HUES64 (cell line): Measurements from ENCODE around the gene METAP1.
"Not testable (repeated sequence)": the region's sequence is repeated elsewhere in the genome, so short reads cannot be mapped to it uniquely, and the experiment has no call there.

Experiments
- H3K27ac ChIP-seq: 2 replicates; pipeline ENCODE4 v1.7.0; 2013; ENCODE audit warnings: low read depth, low read length, inconsistent platforms
- H3K27me3 ChIP-seq: 2 replicates; pipeline ENCODE4 v1.6.1; 2013; ENCODE audit warnings: mild to moderate bottlenecking, low read length; ENCODE audit not compliant: insufficient read depth
- H3K36me3 ChIP-seq: 2 replicates; pipeline ENCODE4 v1.6.1; 2013; ENCODE audit warnings: mild to moderate bottlenecking, low read length; ENCODE audit not compliant: insufficient read depth
- H3K4me1 ChIP-seq: 2 replicates; pipeline ENCODE4 v1.6.1; 2013; ENCODE audit warnings: mild to moderate bottlenecking, low read length, moderate library complexity; ENCODE audit not compliant: insufficient read depth
- H3K4me3 ChIP-seq: 2 replicates; pipeline ENCODE4 v1.5.1; 2013; ENCODE audit warnings: mild to moderate bottlenecking, low read length, moderate library complexity
- H3K9ac ChIP-seq: 2 replicates; pipeline ENCODE4 v1.6.1; 2013; ENCODE audit warnings: mild to moderate bottlenecking, low read depth, low read length
- H3K9me3 ChIP-seq: 2 replicates; pipeline ENCODE4 v1.6.1; 2013; ENCODE audit warnings: low read depth, low read length; ENCODE audit not compliant: insufficient read depth
- WGBS: fragments of 150-250, 120-280 bp; methylation state at CpG from one replicate; pipeline ENCODE4 v1.1.7; 2013; ENCODE audit warnings: missing lambda C conversion rate; 5-methylcytosine and 5-hydroxymethylcytosine counted together

Gene METAP1

GRCh38 chr4:99059550-99059949 lies 64.0 kb downstream of the METAP1 start:
- peaks cover 65% of the 10 kb centered on the region for H3K36me3 ChIP-seq
- H3K27ac ChIP-seq: no peak overlapping the region
- H3K4me3 ChIP-seq: no peak overlapping the region
- H3K9ac ChIP-seq: no peak overlapping the region
- no peaks in the 10 kb centered on the region for H3K9me3 ChIP-seq
- WGBS: 100% methylated on average over 1 of the region's 1 CpG
- H3K27me3 ChIP-seq: no peaks in the 10 kb centered on the region
- peaks cover 8% of the 10 kb centered on the region for H3K4me1 ChIP-seq

GRCh38 chr4:99061048-99061700 lies 65.7 kb downstream of the METAP1 start:
- whole genome bisulfite sequencing: 94% methylated on average over 8 of the region's 8 CpGs
- H3K9ac ChIP-seq: no peak overlapping the region
- H3K4me3 ChIP-seq: no peak overlapping the region
- no peak overlapping the region for H3K27ac ChIP-seq
- peaks cover 6% of the 10 kb centered on the region; the same call in 1 of the 2 replicates for H3K4me1 ChIP-seq
- no peaks in the 10 kb centered on the region for H3K9me3 ChIP-seq
- H3K27me3 ChIP-seq: no peaks in the 10 kb centered on the region
- peaks cover 61% of the 10 kb centered on the region for H3K36me3 ChIP-seq

GRCh38 chr4:99062120-99062519 lies 66.6 kb downstream of the METAP1 start:
- 90% methylated on average over 3 of the region's 4 CpGs for WGBS
- peaks cover 62% of the 10 kb centered on the region for H3K36me3 ChIP-seq

GRCh38 chr4:99065521-99065920 lies 70.0 kb downstream of the METAP1 start:
- not testable (repeated sequence) for H3K27ac ChIP-seq, H3K4me3 ChIP-seq, H3K9ac ChIP-seq, H3K27me3 ChIP-seq, H3K9me3 ChIP-seq, H3K4me1 ChIP-seq
- no CpG with 5 or more reads among the region's 2 CpGs for WGBS
- H3K36me3 ChIP-seq: peaks cover 51% of the 10 kb centered on the region

More at GRCh38 chr4:99062120-99062519, 66.6 kb downstream of the METAP1 start:
- Histone ChIP-seq H3K9ac (no peak overlapping the region), H3K27ac (no peak overlapping the region), H3K4me1 (peaks cover 6% of the 10 kb centered on the region; the same call in 1 of the 2 replicates), H3K27me3 (no peaks in the 10 kb centered on the region), H3K4me3 (no peak overlapping the region), H3K9me3 (no peaks in the 10 kb centered on the region)

- 100% methylated on average over 1 of the region's 1 CpG for WGBS
- H3K27me3 ChIP-seq: no peaks in the 10 kb centered on the region
- peaks cover 51% of the 10 kb centered on the region for H3K36me3 ChIP-seq
- H3K4me3 ChIP-seq: no peak overlapping the region
- H3K27ac ChIP-seq: no peak overlapping the region
- H3K9ac ChIP-seq: no peak overlapping the region
- H3K4me1 ChIP-seq: no peaks in the 10 kb centered on the region
- no peaks in the 10 kb centered on the region for H3K9me3 ChIP-seq
These were observed 72.1 kb downstream of the METAP1 start for GRCh38 chr4:99067617-99068016.

- H3K9me3 ChIP-seq: no peaks in the 10 kb centered on the region
- no peak overlapping the region for H3K4me3 ChIP-seq
- H3K9ac ChIP-seq: no peak overlapping the region
- no peaks in the 10 kb centered on the region for H3K27me3 ChIP-seq
- no peaks in the 10 kb centered on the region for H3K4me1 ChIP-seq
- WGBS: 100% methylated on average over 5 of the region's 5 CpGs
- H3K27ac ChIP-seq: no peak overlapping the region
- H3K36me3 ChIP-seq: peaks cover 78% of the 10 kb centered on the region
These were observed 75.6 kb downstream of the METAP1 start for GRCh38 chr4:99071159-99071558.

- Histone ChIP-seq H3K27me3 (no peaks in the 10 kb centered on the region), H3K4me1 (no peaks in the 10 kb centered on the region), H3K9ac (no peak overlapping the region), H3K9me3 (no peaks in the 10 kb centered on the region), H3K4me3 (no peak overlapping the region), H3K27ac (no peak overlapping the region), H3K36me3 (peaks cover 99% of the 10 kb centered on the region)
- 95% methylated on average over 7 of the region's 7 CpGs for WGBS
These were observed 79.3 kb downstream of the METAP1 start for GRCh38 chr4:99074816-99075215.

- Histone ChIP-seq H3K9me3 (no peaks in the 10 kb centered on the region), H3K9ac (no peak overlapping the region), H3K36me3 (peaks cover 99% of the 10 kb centered on the region), H3K4me1 (no peaks in the 10 kb centered on the region), H3K27ac (no peak overlapping the region), H3K27me3 (no peaks in the 10 kb centered on the region), H3K4me3 (no peak overlapping the region)
- 98% methylated on average over 5 of the region's 5 CpGs for WGBS
These were observed 80.9 kb downstream of the METAP1 start for GRCh38 chr4:99076292-99076976.

- Histone ChIP-seq H3K9me3 (no peaks in the 10 kb centered on the region), H3K36me3 (peaks cover 99% of the 10 kb centered on the region), H3K4me1 (no peaks in the 10 kb centered on the region), H3K9ac (no peak overlapping the region), H3K27me3 (no peaks in the 10 kb centered on the region), H3K4me3 (no peak overlapping the region), H3K27ac (no peak overlapping the region)
- WGBS: 99% methylated on average over 4 of the region's 4 CpGs
These were observed 81.7 kb downstream of the METAP1 start for GRCh38 chr4:99077177-99077576.

GRCh38 chr4:99078336-99078735 lies 82.8 kb downstream of the METAP1 start:
- Histone ChIP-seq H3K9me3 (no peaks in the 10 kb centered on the region), H3K27ac (no peak overlapping the region), H3K36me3 (peaks cover 100% of the 10 kb centered on the region), H3K4me3 (no peak overlapping the region), H3K27me3 (no peaks in the 10 kb centered on the region), H3K9ac (no peak overlapping the region), H3K4me1 (no peaks in the 10 kb centered on the region)
- 99% methylated on average over 5 of the region's 5 CpGs for whole genome bisulfite sequencing

- 93% methylated on average over 5 of the region's 5 CpGs for WGBS
- peaks cover 100% of the 10 kb centered on the region for H3K36me3 ChIP-seq
- H3K9me3 ChIP-seq: no peaks in the 10 kb centered on the region
- no peak overlapping the region for H3K27ac ChIP-seq
- no peak overlapping the region for H3K9ac ChIP-seq
- H3K4me1 ChIP-seq: no peaks in the 10 kb centered on the region
- no peak overlapping the region for H3K4me3 ChIP-seq
- no peaks in the 10 kb centered on the region for H3K27me3 ChIP-seq
These were observed 83.6 kb downstream of the METAP1 start for GRCh38 chr4:99078931-99079624.
